Panc1 (cell line): ENCODE data around the gene GPBP1L1. TPM values are rescaled to one million over a fixed set of nuclear protein-coding genes. Genes with fewer than 3 reads are reported as not detected.
A peak's percentile ranks its signal among the peaks of the same experiment; 100 is the strongest.

Experiments
- ATAC-seq: fragments of 200-7000 bp; cut with Tn5 transposase; 2 replicates; pipeline ENCODE4 v1.9.1; 2020; ENCODE audit warnings: mild to moderate bottlenecking, moderate library complexity
- BruUV-seq: library from RNA; stranded (reverse); fragments of 400-500 nt; replicated peaks from 2 replicates; lab custom pipeline; 2021; lab: Mats Ljungman, UMichigan
- CTCF ChIA-PET: fragments of 300-600 bp; sonication (Branson Sonifier 250); formaldehyde crosslinking; loops from one replicate; lab custom pipeline; 2022; ENCODE audit warnings: antibody characterized with exemption; lab: Charles Lee
- POLR2A ChIA-PET: fragments of 300-600 bp; sonication (Branson Sonifier 250); formaldehyde crosslinking; loops from one replicate; lab custom pipeline; 2022; ENCODE audit warnings: antibody characterized with exemption; lab: Charles Lee
- DNase-seq: peaks from one replicate; pipeline ENCODE4 v3.0.0-alpha.2; 2010; ENCODE audit warnings: low read depth, low spot score
- H3K27ac ChIP-seq: 2 replicates; pipeline ENCODE4 v1.5.1; 2011; ENCODE audit warnings: mild to moderate bottlenecking, low read length, inconsistent platforms
- H3K27me3 ChIP-seq: fragments of 200-500 bp; sonication (Bioruptor generic); 2 replicates; pipeline ENCODE4 v1.6.0; 2014; ENCODE audit warnings: low read length, inconsistent platforms; ENCODE audit not compliant: control insufficient read depth, insufficient read depth
- H3K36me3 ChIP-seq: fragments of 200-500 bp; sonication (Bioruptor generic); 2 replicates; pipeline ENCODE4 v1.5.1; 2014; ENCODE audit warnings: inconsistent platforms, mild to moderate bottlenecking, low read length, moderate library complexity; ENCODE audit not compliant: control insufficient read depth, insufficient read depth
- H3K4me1 ChIP-seq: 2 replicates; pipeline ENCODE4 v1.5.1; 2011; ENCODE audit warnings: inconsistent platforms, mild to moderate bottlenecking, low read length, moderate library complexity; ENCODE audit not compliant: control insufficient read depth, insufficient read depth
- H3K4me3 ChIP-seq, 2 experiments: 2 replicates each; pipeline ENCODE4 v1.5.1; 2011 to 2012; ENCODE audit warnings: low read depth in 2 of 2, low read length in 2 of 2, mild to moderate bottlenecking in 2 of 2, inconsistent platforms in 1 of 2, moderate library complexity in 1 of 2
- H3K9me3 ChIP-seq: fragments of 200-500 bp; sonication (Bioruptor generic); 2 replicates; pipeline ENCODE4 v1.5.1; 2014; ENCODE audit warnings: low read depth, mild to moderate bottlenecking, inconsistent platforms, low read length, moderate library complexity; ENCODE audit not compliant: control insufficient read depth, insufficient read depth
- POLR2AphosphoS5 ChIP-seq: IDR thresholded peaks from 2 replicates; pipeline ENCODE4 v1.6.1; 2012; ENCODE audit warnings: mild to moderate bottlenecking, low read depth, low read length, moderate library complexity
- SIN3A ChIP-seq: IDR thresholded peaks from 2 replicates; pipeline ENCODE4 v1.6.1; 2012; ENCODE audit warnings: low read depth, mild to moderate bottlenecking, low read length, moderate library complexity, borderline replicate concordance; ENCODE audit not compliant: insufficient read depth
- TCF7L2 ChIP-seq: IDR thresholded peaks from 2 replicates; pipeline ENCODE4 v1.6.1; 2011; ENCODE audit warnings: mild to moderate bottlenecking, low read depth, low read length, inconsistent platforms
- in situ Hi-C: cut with HindIII; loops from 2 replicates; pipeline ENCODE4 v1.10.0; 2016; ENCODE audit warnings: low sequenced_read_pairs, low pct_unique_long_range_greater_than_20kb
- intact Hi-C: fragments of 100-400 bp; cut with micrococcal nuclease; formaldehyde crosslinking; loops from one replicate; pipeline ENCODE4 v1.10.0; 2022; ENCODE audit not compliant: unreplicated experiment
- total RNA-seq: library from RNA; stranded (reverse); gene quantifications from one replicate; pipeline ENCODE4 v1.2.1, GENCODE V29; 2021; ENCODE audit not compliant: unreplicated experiment
- TF ChIP-seq, protein P1 (sequence below): fragments of 450-650 bp; IDR thresholded peaks from 2 replicates; pipeline ENCODE4 v1.5.1; 2017; ENCODE audit warnings: mild to moderate bottlenecking
- TF ChIP-seq, protein P2 (sequence below), 2 experiments: IDR thresholded peaks; 2 replicates each; pipeline ENCODE4 v1.6.1; 2011 to 2012; ENCODE audit warnings: low read depth in 2 of 2, control low read depth in 1 of 2, low read length in 1 of 2, mild to moderate bottlenecking in 1 of 2, moderate library complexity in 1 of 2; ENCODE audit not compliant: insufficient read depth in 1 of 2

GPBP1L1 gene
- total RNA-seq, 1 experiment from 2014 or later: 130 TPM

DNA sequence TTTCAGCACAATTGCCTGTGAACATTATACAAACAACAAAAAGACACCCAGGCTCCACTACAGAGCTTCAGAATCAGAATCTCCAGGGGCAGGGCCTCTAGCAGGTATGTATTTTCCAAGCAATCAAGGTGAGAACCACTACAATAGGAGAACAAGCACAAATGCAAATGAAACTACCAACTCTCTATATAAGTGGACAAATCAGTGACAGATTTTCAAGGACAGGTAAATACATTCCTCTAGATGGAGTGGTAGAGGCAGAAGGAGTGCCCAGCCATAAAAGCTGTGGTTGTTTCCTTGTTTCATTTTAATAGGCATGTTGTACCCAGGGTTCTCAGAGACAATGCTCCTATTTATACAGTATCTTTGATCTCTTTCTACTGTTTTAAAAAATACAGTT is 42.4 kb downstream of the GPBP1L1 start:
- Histone ChIP-seq H3K9me3 (no peaks in the 10 kb centered on the region), H3K27me3 (no peaks in the 10 kb centered on the region), H3K4me3 (no peak overlapping the region), H3K27ac (no peak overlapping the region), H3K4me1 (no peaks in the 10 kb centered on the region), H3K36me3 (peaks cover 10% of the 10 kb centered on the region; the same call in 1 of the 2 replicates)
- intact Hi-C loops (no loop called here), in situ Hi-C loops (no loop called here)
- ATAC-seq: peak; percentile 69
- no peak for TF ChIP-seq SIN3A
- TF ChIP-seq, protein P1, sequence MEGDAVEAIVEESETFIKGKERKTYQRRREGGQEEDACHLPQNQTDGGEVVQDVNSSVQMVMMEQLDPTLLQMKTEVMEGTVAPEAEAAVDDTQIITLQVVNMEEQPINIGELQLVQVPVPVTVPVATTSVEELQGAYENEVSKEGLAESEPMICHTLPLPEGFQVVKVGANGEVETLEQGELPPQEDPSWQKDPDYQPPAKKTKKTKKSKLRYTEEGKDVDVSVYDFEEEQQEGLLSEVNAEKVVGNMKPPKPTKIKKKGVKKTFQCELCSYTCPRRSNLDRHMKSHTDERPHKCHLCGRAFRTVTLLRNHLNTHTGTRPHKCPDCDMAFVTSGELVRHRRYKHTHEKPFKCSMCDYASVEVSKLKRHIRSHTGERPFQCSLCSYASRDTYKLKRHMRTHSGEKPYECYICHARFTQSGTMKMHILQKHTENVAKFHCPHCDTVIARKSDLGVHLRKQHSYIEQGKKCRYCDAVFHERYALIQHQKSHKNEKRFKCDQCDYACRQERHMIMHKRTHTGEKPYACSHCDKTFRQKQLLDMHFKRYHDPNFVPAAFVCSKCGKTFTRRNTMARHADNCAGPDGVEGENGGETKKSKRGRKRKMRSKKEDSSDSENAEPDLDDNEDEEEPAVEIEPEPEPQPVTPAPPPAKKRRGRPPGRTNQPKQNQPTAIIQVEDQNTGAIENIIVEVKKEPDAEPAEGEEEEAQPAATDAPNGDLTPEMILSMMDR: peak; percentile 29; the same call in 1 of the 2 replicates
- ChIA-PET POLR2A (no interaction called here), CTCF (no interaction called here)
- no TSS peak for BruUV-seq
- DNase-seq: no peak

DNA sequence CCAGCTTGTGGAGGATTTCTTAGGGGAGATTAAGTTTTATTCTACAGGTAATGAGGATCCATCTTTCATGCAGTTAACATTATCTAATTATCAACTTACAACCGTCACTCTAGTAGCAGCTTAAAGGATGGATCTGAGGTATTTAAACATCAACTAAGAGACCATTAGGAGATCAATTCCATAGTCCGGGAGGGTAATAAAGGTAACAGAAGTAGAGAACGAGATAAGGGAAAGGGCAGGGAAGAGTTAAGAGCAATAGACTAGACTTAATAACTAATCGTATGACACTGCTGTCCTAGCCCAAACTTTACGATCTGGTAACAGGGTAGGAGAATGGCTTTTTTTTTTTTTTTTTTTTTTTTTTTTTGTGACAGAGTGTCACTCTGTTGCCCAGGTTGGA is 43.0 kb downstream of the GPBP1L1 start:
- intact Hi-C loops: no loop called here
- no TSS peak for BruUV-seq
- ATAC-seq (no peak), DNase-seq (no peak)
- in situ Hi-C loops: no loop called here
- ChIA-PET CTCF (no interaction called here), POLR2A (no interaction called here)
- TF ChIP-seq TCF7L2 (no peak), SIN3A (no peak), POLR2AphosphoS5 (no peak)
- TF ChIP-seq, protein P2, sequence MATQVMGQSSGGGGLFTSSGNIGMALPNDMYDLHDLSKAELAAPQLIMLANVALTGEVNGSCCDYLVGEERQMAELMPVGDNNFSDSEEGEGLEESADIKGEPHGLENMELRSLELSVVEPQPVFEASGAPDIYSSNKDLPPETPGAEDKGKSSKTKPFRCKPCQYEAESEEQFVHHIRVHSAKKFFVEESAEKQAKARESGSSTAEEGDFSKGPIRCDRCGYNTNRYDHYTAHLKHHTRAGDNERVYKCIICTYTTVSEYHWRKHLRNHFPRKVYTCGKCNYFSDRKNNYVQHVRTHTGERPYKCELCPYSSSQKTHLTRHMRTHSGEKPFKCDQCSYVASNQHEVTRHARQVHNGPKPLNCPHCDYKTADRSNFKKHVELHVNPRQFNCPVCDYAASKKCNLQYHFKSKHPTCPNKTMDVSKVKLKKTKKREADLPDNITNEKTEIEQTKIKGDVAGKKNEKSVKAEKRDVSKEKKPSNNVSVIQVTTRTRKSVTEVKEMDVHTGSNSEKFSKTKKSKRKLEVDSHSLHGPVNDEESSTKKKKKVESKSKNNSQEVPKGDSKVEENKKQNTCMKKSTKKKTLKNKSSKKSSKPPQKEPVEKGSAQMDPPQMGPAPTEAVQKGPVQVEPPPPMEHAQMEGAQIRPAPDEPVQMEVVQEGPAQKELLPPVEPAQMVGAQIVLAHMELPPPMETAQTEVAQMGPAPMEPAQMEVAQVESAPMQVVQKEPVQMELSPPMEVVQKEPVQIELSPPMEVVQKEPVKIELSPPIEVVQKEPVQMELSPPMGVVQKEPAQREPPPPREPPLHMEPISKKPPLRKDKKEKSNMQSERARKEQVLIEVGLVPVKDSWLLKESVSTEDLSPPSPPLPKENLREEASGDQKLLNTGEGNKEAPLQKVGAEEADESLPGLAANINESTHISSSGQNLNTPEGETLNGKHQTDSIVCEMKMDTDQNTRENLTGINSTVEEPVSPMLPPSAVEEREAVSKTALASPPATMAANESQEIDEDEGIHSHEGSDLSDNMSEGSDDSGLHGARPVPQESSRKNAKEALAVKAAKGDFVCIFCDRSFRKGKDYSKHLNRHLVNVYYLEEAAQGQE (IDR thresholded peaks at IDR 0.05; ENCODE audit: insufficient read depth in 1 of 2, low read depth in 2 of 2, low read length in 1 of 2): no peak
- TF ChIP-seq, protein P1: no peak
- H3K9me3 ChIP-seq: no peaks in the 10 kb centered on the region
- H3K27ac ChIP-seq: no peak overlapping the region
- no peaks in the 10 kb centered on the region for H3K4me1 ChIP-seq
- H3K27me3 ChIP-seq: no peaks in the 10 kb centered on the region
- H3K4me3 ChIP-seq: no peak overlapping the region
- H3K36me3 ChIP-seq: peaks cover 16% of the 10 kb centered on the region
